Measurements from ENCODE around the gene SPPL2B.
"Not testable (repeated sequence)": the region's sequence is repeated elsewhere in the genome, so short reads cannot be mapped to it uniquely, and the experiment has no call there.

SPPL2B gene

DNA sequence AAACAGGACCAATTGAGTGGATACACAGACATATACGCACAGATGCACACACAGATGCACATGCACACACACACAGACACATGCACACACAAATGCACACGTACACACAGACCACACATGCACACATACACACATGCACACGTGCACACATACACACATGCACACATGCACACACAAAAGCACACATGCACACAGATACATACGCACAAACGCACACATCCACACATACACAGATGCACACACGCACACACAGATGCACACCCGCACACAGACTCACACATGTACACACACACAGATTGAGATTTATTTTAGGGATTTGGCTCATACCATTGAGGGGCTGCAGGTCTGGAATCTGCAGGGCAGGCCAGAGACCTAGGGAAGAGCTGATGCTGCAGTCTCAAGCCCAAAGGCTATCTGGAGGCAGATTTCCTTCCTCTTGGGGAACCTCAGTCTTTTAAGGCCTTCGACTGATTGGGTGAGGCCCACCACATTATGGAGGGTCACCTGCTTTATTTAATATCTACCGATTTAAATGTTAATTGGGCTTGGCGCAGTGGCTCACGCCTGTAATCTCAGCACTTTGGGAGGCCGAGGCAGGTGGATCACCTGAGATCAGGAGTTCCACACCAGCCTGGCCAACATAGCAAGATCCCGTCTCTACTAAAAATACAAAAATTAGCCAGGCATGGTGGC, 54.2 kb downstream of the SPPL2B start:
- no peak for DNase-seq

DNA sequence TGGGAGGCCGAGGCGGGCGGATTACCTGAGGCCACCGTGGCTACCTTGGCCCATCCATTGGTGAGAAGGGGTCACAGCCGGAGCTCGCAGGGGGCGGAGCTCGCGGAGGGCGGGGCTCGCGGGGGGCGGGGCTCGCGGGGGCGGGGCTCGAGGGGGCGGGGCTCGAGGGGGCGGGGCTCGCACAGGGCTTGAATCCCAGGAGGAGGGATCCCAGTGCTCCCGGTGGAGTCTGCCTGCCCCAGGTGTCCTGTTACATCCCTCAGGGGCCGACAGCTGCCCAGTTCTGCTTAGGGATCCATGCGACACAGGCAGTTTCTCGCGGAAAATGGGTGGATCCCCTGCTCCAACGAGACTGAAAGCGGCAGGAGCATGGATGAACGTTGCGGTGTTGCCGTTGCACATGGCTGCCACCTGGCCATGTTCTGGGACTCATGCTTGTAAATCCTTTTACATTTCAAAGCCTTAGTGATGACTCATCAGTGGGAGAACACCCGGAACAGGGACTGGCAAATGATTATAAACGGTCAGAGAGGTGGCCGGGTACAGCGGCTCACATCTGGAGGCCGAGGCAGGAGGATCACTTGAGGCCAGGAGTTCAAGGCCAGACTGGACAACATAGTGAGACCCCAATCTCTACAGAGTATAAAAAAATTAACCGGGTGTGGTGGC, 56.7 kb downstream of the SPPL2B start:
- DNase-seq, result no peak

DNA sequence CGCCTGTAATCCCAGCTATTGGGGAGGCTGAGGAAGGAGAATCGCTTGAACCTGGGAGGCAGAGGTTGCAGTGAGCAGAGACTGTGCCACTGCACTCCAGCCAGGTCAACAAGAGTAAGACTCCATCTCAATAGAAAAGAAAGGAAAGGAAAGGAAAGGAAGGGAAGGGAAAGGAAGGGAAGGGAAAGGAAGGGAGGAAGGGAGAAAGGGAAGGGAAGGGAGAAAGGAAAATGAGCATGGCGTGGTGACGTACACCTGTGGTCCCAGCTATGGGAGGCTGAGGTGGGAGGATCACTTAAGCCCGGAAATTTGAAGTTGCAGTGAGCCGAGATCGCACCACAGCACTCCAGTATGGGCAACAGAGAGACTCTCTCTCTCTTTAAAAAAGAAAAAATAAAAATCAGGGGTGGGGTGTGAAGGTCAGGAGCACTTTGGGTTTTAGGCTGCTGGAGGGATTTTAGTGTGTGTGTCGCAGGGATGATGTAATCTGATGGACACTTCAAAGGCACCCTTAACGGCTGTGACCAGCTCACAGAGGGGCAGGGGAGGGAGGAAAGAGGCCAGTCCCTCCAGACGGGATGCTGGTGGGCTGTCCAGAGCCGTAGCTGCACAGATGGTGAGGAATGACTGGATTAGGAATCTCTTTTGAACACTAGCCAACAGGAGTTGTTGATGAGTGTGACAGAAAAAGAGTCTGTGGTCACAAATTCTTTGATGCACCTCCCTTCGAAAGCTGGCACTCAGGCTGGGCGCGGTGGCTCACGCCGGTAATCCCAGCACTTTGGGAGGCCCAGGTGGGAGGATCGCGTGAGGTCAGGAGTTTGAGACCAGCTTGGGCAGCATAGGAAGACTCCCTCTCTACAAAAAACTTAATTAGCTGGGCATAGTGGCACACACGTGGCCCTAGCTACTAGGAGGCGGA, 59.1 kb downstream of the SPPL2B start:
- DNase-seq, result no peak

DNA sequence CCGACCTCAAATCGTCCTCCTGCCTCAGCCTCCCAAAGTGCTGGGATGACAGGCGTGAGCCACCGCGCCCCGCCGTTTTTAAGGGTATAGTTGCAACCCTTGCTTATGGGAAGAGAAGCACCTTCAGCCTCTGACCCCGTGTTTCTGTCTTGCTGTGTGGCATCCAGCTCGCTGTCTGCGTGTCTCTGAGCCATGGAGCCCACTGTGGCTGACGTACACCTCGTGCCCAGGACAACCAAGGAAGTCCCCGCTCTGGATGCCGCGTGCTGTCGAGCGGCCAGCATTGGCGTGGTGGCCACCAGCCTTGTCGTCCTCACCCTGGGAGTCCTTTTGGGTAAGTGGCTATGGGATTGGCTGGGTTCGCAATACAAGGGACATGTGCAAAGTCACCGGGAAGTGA, 61.1 kb downstream of the SPPL2B start:
- no peak for DNase-seq

DNA sequence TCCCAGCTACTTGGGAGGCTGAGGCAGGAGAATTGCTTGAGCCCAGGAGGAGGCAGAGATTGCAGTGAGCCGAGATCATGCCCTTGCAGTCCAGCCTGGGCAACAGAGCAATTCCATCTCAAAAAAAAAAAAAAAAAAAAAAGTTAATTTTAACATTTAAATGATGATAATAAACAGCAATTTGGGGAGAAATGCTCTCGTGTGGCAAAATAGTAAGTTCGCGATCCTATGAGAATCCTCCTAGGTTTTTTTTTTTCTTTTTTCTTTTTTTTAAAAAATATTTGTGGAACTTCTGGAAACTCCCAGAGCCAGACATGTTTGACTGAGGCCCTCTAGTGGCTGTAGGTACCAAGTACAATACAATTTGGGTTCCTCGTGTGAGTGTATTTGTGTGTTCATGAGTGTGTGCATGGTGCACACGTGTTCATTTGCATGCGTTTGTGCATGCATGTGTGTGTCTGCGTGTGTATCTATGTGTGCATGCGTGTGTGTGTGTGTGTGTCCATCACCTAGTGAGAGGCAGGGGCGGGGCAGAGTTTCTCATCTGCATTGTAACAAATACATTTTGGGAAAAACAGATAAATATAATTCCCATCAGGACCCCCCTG, 62.7 kb downstream of the SPPL2B start:
- DNase-seq, result peak; percentile 79

GRCh38 chr19:2392366-2392765, 63.9 kb downstream of the SPPL2B start:
- DNase-seq, result no peak

DNA sequence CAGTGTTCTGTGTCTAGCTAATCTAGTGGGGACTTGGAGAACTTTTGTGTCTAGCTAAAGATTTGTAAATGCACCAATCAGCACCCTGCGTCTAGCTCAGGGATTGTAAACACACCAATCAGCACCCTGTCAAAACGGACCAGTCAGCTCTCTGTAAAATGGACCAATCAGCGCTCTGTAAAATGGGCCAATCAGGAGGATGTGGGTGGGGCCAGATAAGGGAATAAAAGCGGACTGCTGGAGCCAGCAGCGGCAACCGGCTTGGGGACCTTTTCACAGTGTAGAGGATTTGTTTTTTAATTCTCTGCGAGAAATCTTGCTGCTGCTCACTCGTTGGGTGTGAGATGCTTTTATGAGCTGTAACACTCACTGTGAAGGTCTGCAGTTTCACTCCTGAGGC, 64.4 kb downstream of the SPPL2B start:
- not testable (repeated sequence) for DNase-seq

- DNase-seq, result no peak
Measured at GRCh38 chr19:2394054-2394441, 65.6 kb downstream of the SPPL2B start.

DNA sequence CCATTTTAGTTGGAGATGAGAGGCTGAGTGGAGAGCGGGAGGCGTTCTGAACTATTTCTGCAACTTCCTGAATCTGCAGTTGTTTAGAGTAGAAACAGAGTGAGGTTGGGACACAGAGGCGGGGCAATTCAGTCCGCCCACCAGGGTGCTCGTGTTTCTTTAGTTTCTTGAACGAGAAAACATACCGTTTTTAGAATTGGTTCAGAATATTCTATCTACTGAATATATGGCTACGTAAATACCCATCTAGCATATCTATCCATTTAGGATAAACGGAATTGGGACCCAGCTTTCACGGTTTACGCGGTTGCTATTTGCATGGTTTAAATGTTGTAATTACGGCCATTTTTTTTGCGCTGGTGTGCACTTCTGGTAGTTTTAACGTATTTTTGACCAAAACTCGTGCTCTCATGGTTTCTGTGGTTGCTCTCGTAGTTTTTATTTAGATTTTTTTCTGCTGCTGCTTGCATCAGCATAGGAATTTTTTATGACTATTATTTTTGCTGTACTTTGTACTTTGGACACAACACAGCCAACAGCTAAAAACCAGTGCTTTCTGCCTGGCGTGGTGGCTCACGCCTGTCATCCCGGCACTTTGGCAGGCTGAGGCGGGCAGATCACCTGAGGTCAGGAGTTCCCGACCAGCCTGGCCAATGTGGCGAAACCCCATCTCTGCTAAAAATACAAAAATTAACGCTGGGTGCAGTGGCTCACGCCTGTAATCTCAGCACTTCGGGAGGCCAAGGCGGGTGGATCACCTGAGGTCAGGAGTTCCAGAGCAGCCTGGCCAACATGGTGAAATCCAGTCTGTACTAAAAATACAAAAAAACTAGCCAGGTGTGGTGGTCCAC, 66.2 kb downstream of the SPPL2B start:
- peak; percentile 83 for DNase-seq

GRCh38 chr19:2395293-2395829, 66.9 kb downstream of the SPPL2B start:
- not testable (repeated sequence) for DNase-seq

DNA sequence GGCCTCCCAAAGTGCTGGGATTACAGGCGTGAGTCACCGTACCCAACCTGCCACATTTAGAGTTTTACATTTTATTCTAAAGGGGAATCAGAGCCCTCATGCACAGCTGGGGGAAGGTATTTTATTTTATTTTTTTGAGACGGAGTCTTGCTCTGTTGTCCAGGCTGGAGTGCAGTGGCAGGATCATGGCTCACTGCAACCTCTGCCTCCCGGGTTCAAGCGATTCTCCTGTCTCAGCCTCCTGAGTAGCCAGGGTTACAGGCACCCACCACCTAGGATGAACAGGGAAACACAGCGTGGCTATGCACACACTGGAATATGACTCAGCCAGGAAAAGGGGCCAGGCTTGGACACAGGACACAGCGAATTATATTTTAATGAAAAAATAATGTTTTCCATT, 68.7 kb downstream of the SPPL2B start:
- not testable (repeated sequence) for DNase-seq

- DNase-seq, result no peak
Measured at GRCh38 chr19:2398735-2399305, 70.3 kb downstream of the SPPL2B start.

GRCh38 chr19:2399582-2399981, 71.1 kb downstream of the SPPL2B start:
- DNase-seq, result no peak

Data from RPMI8226 (cell line).